Suprapubic skin (tissue), 4 donors: ENCODE measurements around the gene PRDM4. TPM values are rescaled to one million over a fixed set of nuclear protein-coding genes. Genes with fewer than 3 reads are reported as not detected.

Experiments used
- DNase-seq, 2 donors: peaks; one replicate each; pipeline ENCODE4 v3.0.0-alpha.2; 2019; ENCODE audit warnings: low spot score in 2 of 2
- H3K27ac ChIP-seq: fragments of 200-600 bp; sonication (generic); one replicate; pipeline ENCODE4 v1.5.1; 2019
- H3K27me3 ChIP-seq: fragments of 200-600 bp; sonication (generic); one replicate; pipeline ENCODE4 v1.5.1; 2019
- H3K36me3 ChIP-seq: fragments of 200-600 bp; sonication (generic); one replicate; pipeline ENCODE4 v1.5.1; 2019
- H3K4me1 ChIP-seq: fragments of 200-600 bp; sonication (generic); one replicate; pipeline ENCODE4 v1.5.1; 2019
- H3K4me3 ChIP-seq: fragments of 200-600 bp; sonication (generic); one replicate; pipeline ENCODE4 v1.5.1; 2019; ENCODE audit warnings: mild to moderate bottlenecking
- H3K9me3 ChIP-seq: fragments of 200-600 bp; sonication (generic); one replicate; pipeline ENCODE4 v1.5.1; 2019
- CTCF ChIP-seq, 2 donors: fragments of 200-600 bp in 1 of 2; fragments of 450-650 bp in 1 of 2; sonication (generic) in 1 of 2; IDR thresholded peaks; one replicate each; pipeline ENCODE4 v1.5.1; 2016 to 2019; ENCODE audit warnings: antibody characterized with exemption in 2 of 2, mild to moderate bottlenecking in 1 of 2, moderate library complexity in 1 of 2
- EP300 ChIP-seq: sonication (generic); formaldehyde crosslinking; IDR thresholded peaks from one replicate; pipeline ENCODE4 v1.6.1; 2017; ENCODE audit warnings: antibody characterized with exemption
- POLR2A ChIP-seq, 2 donors: fragments of 450-650 bp; IDR thresholded peaks; one replicate each; pipeline ENCODE4 v1.6.1; 2017; ENCODE audit warnings: antibody characterized with exemption in 2 of 2, mild to moderate bottlenecking in 2 of 2, moderate library complexity in 2 of 2
- POLR2AphosphoS5 ChIP-seq, 3 donors: sonication (generic); formaldehyde crosslinking; IDR thresholded peaks; one replicate each; pipeline ENCODE4 v1.6.1; 2017; ENCODE audit warnings: antibody characterized with exemption in 3 of 3
- whole genome bisulfite sequencing: methylation state at CpG from one replicate; pipeline ENCODE4 v1.1.5; 2018; 5-methylcytosine and 5-hydroxymethylcytosine counted together
- total RNA-seq, 4 donors: library from RNA; depleted of rRNA; stranded (reverse); fragments of >200 nt; gene quantifications; one replicate each; pipeline ENCODE4 v1.1.0, GENCODE V29; 2016

The PRDM4 gene
- total RNA-seq, 4 donors from 2014 or later: 21.4 to 43.5 (median 26.9) TPM

GRCh38 chr12:107783406-107784376 is 22.8 kb upstream of the PRDM4 start:
- Histone ChIP-seq H3K4me1 (peaks cover 1% of the 10 kb centered on the region), H3K36me3 (no peaks in the 10 kb centered on the region), H3K27ac (no peak overlapping the region), H3K9me3 (no peaks in the 10 kb centered on the region), H3K4me3 (no peak overlapping the region), H3K27me3 (peaks cover 2% of the 10 kb centered on the region)
- TF ChIP-seq EP300: no peak
- TF ChIP-seq POLR2A (IDR thresholded peaks at IDR 0.05): no peak
- no peak for TF ChIP-seq CTCF (IDR thresholded peaks at IDR 0.05)
- no peak for TF ChIP-seq POLR2AphosphoS5 (IDR thresholded peaks at IDR 0.05)
- no peak for DNase-seq
- 70% methylated on average over 6 of the region's 6 CpGs for WGBS

- Histone ChIP-seq H3K4me3 (no peak overlapping the region), H3K4me1 (peaks cover 8% of the 10 kb centered on the region), H3K9me3 (no peaks in the 10 kb centered on the region), H3K36me3 (no peaks in the 10 kb centered on the region), H3K27me3 (peaks cover 7% of the 10 kb centered on the region), H3K27ac (no peak overlapping the region)
- WGBS: 33% methylated on average over 2 of the region's 2 CpGs
- no peak for DNase-seq
- no peak for TF ChIP-seq EP300
- no peak for TF ChIP-seq CTCF (IDR thresholded peaks at IDR 0.05)
- TF ChIP-seq POLR2AphosphoS5 (IDR thresholded peaks at IDR 0.05): no peak
- no peak for TF ChIP-seq POLR2A (IDR thresholded peaks at IDR 0.05)
Measured at GRCh38 chr12:107782067-107782466, 21.1 kb upstream of the PRDM4 start.

- no peak overlapping the region for H3K4me3 ChIP-seq
- TF ChIP-seq POLR2A (IDR thresholded peaks at IDR 0.05): no peak
- H3K4me1 ChIP-seq: peaks cover 14% of the 10 kb centered on the region
- no peaks in the 10 kb centered on the region for H3K9me3 ChIP-seq
- WGBS: 4% methylated on average over 1 of the region's 1 CpG
- H3K36me3 ChIP-seq: no peaks in the 10 kb centered on the region
- DNase-seq: no peak
- H3K27me3 ChIP-seq: peaks cover 23% of the 10 kb centered on the region
- no peak overlapping the region for H3K27ac ChIP-seq
Measured at GRCh38 chr12:107780298-107780697, 19.4 kb upstream of the PRDM4 start.

GRCh38 chr12:107779077-107779831 is 18.3 kb upstream of the PRDM4 start:
- Histone ChIP-seq H3K27ac (no peak overlapping the region), H3K4me1 (peaks cover 23% of the 10 kb centered on the region), H3K4me3 (no peak overlapping the region), H3K36me3 (no peaks in the 10 kb centered on the region), H3K27me3 (peaks cover 33% of the 10 kb centered on the region), H3K9me3 (no peaks in the 10 kb centered on the region)
- no peak for DNase-seq
- no peak for TF ChIP-seq EP300
- no peak for TF ChIP-seq POLR2AphosphoS5 (IDR thresholded peaks at IDR 0.05)
- no peak for TF ChIP-seq POLR2A (IDR thresholded peaks at IDR 0.05)
- TF ChIP-seq CTCF (IDR thresholded peaks at IDR 0.05): no peak
- WGBS: 73% methylated on average over 7 of the region's 7 CpGs

GRCh38 chr12:107778383-107779025 is 17.6 kb upstream of the PRDM4 start:
- Histone ChIP-seq H3K27ac (no peak overlapping the region), H3K9me3 (no peaks in the 10 kb centered on the region), H3K36me3 (no peaks in the 10 kb centered on the region), H3K4me1 (peaks cover 23% of the 10 kb centered on the region), H3K27me3 (peaks cover 41% of the 10 kb centered on the region), H3K4me3 (no peak overlapping the region)
- TF ChIP-seq CTCF (IDR thresholded peaks at IDR 0.05) (no peak), EP300 (no peak), POLR2A (IDR thresholded peaks at IDR 0.05) (no peak), POLR2AphosphoS5 (IDR thresholded peaks at IDR 0.05) (no peak)
- 34% methylated on average over 11 of the region's 11 CpGs for WGBS
- DNase-seq: no peak
